Skeletal muscle tissue (tissue), 4 donors: ENCODE measurements around the gene HSP90AB1. TPM values are rescaled to one million over a fixed set of nuclear protein-coding genes. Genes with fewer than 3 reads are reported as not detected.
A peak's percentile ranks its signal among the peaks of the same experiment; 100 is the strongest.

ENCODE experiments used
- H3K27ac ChIP-seq: one replicate; pipeline ENCODE4 v1.7.0; 2013; ENCODE audit warnings: mild to moderate bottlenecking, low read depth, low read length, inconsistent platforms
- H3K27me3 ChIP-seq, 3 donors: one replicate each; pipeline ENCODE4 v1.7.0; 2013; ENCODE audit warnings: low read length in 3 of 3; ENCODE audit not compliant: control insufficient read depth in 3 of 3, insufficient read depth in 3 of 3
- H3K36me3 ChIP-seq, 3 donors: one replicate each; pipeline ENCODE4 v1.7.0; 2013; ENCODE audit warnings: low read length in 3 of 3; ENCODE audit not compliant: control insufficient read depth in 3 of 3, insufficient read depth in 3 of 3
- H3K4me1 ChIP-seq, 3 donors: one replicate each; pipeline ENCODE4 v1.7.0; 2013; ENCODE audit warnings: low read length in 3 of 3, mild to moderate bottlenecking in 3 of 3; ENCODE audit not compliant: control insufficient read depth in 3 of 3, insufficient read depth in 3 of 3
- H3K4me3 ChIP-seq, 3 donors: one replicate each; pipeline ENCODE4 v1.7.0; 2013; ENCODE audit warnings: low read length in 3 of 3
- H3K9ac ChIP-seq, 3 donors: one replicate each; pipeline ENCODE4 v1.7.0; 2013; ENCODE audit warnings: low read length in 3 of 3, mild to moderate bottlenecking in 3 of 3, moderate library complexity in 2 of 3, low read depth in 1 of 3
- H3K9me3 ChIP-seq, 3 donors: one replicate each; pipeline ENCODE4 v1.7.0; 2013; ENCODE audit warnings: low read length in 3 of 3; ENCODE audit not compliant: control insufficient read depth in 3 of 3
- total RNA-seq: library from RNA; depleted of rRNA; stranded (reverse); fragments of >200 nt; gene quantifications from one replicate; pipeline ENCODE4 v1.2.3, GENCODE V29; 2014
- donor health status: Osteomylitis.

Gene HSP90AB1
- total RNA-seq, 1 donor from 2014 or later, result 474 TPM

- Histone ChIP-seq H3K9ac (peak overlapping the region; percentile 27 to 80 (median 74)), H3K4me1 (peaks cover 72 to 77% (median 74%) of the 10 kb centered on the region in 3 donors), H3K27ac (peak overlapping the region; percentile 94), H3K9me3 (no peaks in the 10 kb centered on the region), H3K36me3 (no peaks in the 10 kb centered on the region), H3K27me3 (no peaks in the 10 kb centered on the region), H3K4me3 (peak overlapping the region in 2 of 3 donors; percentile 32 to 60)
Measured at GRCh38 chr6:44221961-44222335, 25.0 kb upstream of the HSP90AB1 start.

GRCh38 chr6:44222486-44223318, 24.2 kb upstream of the HSP90AB1 start:
- Histone ChIP-seq H3K36me3 (peaks cover 0 to 2% (median 0%) of the 10 kb centered on the region in 3 donors), H3K4me1 (peaks cover 72 to 75% (median 74%) of the 10 kb centered on the region in 3 donors), H3K27me3 (no peaks in the 10 kb centered on the region), H3K4me3 (peak overlapping the region; percentile 65 to 73 (median 66)), H3K27ac (peak overlapping the region; percentile 94), H3K9ac (peak overlapping the region in 2 of 3 donors; percentile 74 to 85), H3K9me3 (no peaks in the 10 kb centered on the region)

- no peaks in the 10 kb centered on the region for H3K27me3 ChIP-seq
- H3K9ac ChIP-seq, result peak within 1 kb of the TSS; percentile 65 to 99 (median 74)
- no peaks in the 10 kb centered on the region for H3K9me3 ChIP-seq
- H3K27ac ChIP-seq, result peak within 1 kb of the TSS; percentile 94
- peaks cover 72 to 75% (median 74%) of the 10 kb centered on the region in 3 donors for H3K4me1 ChIP-seq
- H3K4me3 ChIP-seq, result peak within 1 kb of the TSS; percentile 66 to 76 (median 73)
- peaks cover 0 to 2% (median 0%) of the 10 kb centered on the region in 3 donors for H3K36me3 ChIP-seq
Measured at GRCh38 chr6:44223319-44224028, 23.4 kb upstream of the HSP90AB1 start, which contains the start of gene SLC29A1. Gene SLC29A1 (plus strand): TSS chr6:44223595. CDS start chr6:44227314, 3,719 bp downstream.

- peaks cover 77 to 78% (median 77%) of the 10 kb centered on the region in 3 donors for H3K4me1 ChIP-seq
- H3K27me3 ChIP-seq, result no peaks in the 10 kb centered on the region
- no peaks in the 10 kb centered on the region for H3K9me3 ChIP-seq
- H3K27ac ChIP-seq, result peak overlapping the region; percentile 64
- peaks cover 0 to 5% (median 3%) of the 10 kb centered on the region in 3 donors for H3K36me3 ChIP-seq
- peak overlapping the region; percentile 62 to 76 (median 73) for H3K4me3 ChIP-seq
- H3K9ac ChIP-seq, result peak overlapping the region; percentile 51 to 99 (median 65)
Measured at GRCh38 chr6:44224029-44224964, 22.6 kb upstream of the HSP90AB1 start.

GRCh38 chr6:44224965-44225305, 22.0 kb upstream of the HSP90AB1 start:
- Histone ChIP-seq H3K4me3 (peak overlapping the region in 1 of 3 donors; percentile 76), H3K9me3 (no peaks in the 10 kb centered on the region), H3K27ac (peak overlapping the region; percentile 94), H3K36me3 (peaks cover under 1 to 10% (median 8%) of the 10 kb centered on the region in 3 donors), H3K9ac (peak overlapping the region in 2 of 3 donors; percentile 8 to 99), H3K27me3 (no peaks in the 10 kb centered on the region), H3K4me1 (peaks cover 82 to 84% (median 82%) of the 10 kb centered on the region in 3 donors)

- H3K9me3 ChIP-seq, result no peaks in the 10 kb centered on the region
- peaks cover 81 to 89% (median 88%) of the 10 kb centered on the region in 3 donors for H3K4me1 ChIP-seq
- H3K27me3 ChIP-seq, result no peaks in the 10 kb centered on the region
- peak overlapping the region; percentile 94 for H3K27ac ChIP-seq
- H3K4me3 ChIP-seq, result peak overlapping the region in 2 of 3 donors; percentile 23 to 41
- H3K9ac ChIP-seq, result peak overlapping the region; percentile 66 to 99 (median 92)
- peaks cover 8 to 18% (median 17%) of the 10 kb centered on the region in 3 donors for H3K36me3 ChIP-seq
Measured at GRCh38 chr6:44225579-44226325, 21.1 kb upstream of the HSP90AB1 start.

- Histone ChIP-seq H3K4me1 (peaks cover 72 to 89% (median 84%) of the 10 kb centered on the region in 3 donors), H3K9me3 (no peaks in the 10 kb centered on the region), H3K27ac (peak overlapping the region; percentile 94), H3K36me3 (peaks cover 15 to 26% (median 24%) of the 10 kb centered on the region in 3 donors), H3K9ac (peak overlapping the region; percentile 92 to 99 (median 92)), H3K27me3 (no peaks in the 10 kb centered on the region), H3K4me3 (peak overlapping the region; percentile 69 to 89 (median 78))
Measured at GRCh38 chr6:44226368-44227147, 20.3 kb upstream of the HSP90AB1 start.

GRCh38 chr6:44227148-44227793, 19.6 kb upstream of the HSP90AB1 start:
- H3K27me3 ChIP-seq, result no peaks in the 10 kb centered on the region
- peak overlapping the region; percentile 69 to 89 (median 78) for H3K4me3 ChIP-seq
- H3K9ac ChIP-seq, result peak overlapping the region; percentile 92 to 99 (median 92)
- peaks cover 22 to 33% (median 31%) of the 10 kb centered on the region in 3 donors for H3K36me3 ChIP-seq
- peaks cover 68 to 90% (median 84%) of the 10 kb centered on the region in 3 donors for H3K4me1 ChIP-seq
- peak overlapping the region; percentile 94 for H3K27ac ChIP-seq
- no peaks in the 10 kb centered on the region for H3K9me3 ChIP-seq
